Measurements from ENCODE around the gene SNORC.

The SNORC gene

GRCh38 chr2:232927793-232928550 is 57.9 kb downstream of the SNORC start:
- no peak for DNase-seq

Data from NCI-H526 treated with DMSO at 0.1 percent for 48 hours (cell line).